Activated CD4-positive, alpha-beta T cell treated with anti-CD3 and anti-CD28 coated beads for 36 hours (primary cell): ENCODE measurements around the gene IGSF9. TPM values are rescaled to one million over a fixed set of nuclear protein-coding genes. Genes with fewer than 3 reads are reported as not detected.
"Not testable (repeated sequence)": the region's sequence is repeated elsewhere in the genome, so short reads cannot be mapped to it uniquely, and the experiment has no call there.

ENCODE experiments used
- ATAC-seq: fragments of 200-7000 bp; cut with Tn5 transposase; one replicate; pipeline ENCODE4 v1.10.0; 2021; ENCODE audit warnings: mild to moderate bottlenecking, moderate library complexity
- CTCF ChIA-PET: fragments of 350-600 bp; sonication (Branson Sonifier 250); formaldehyde crosslinking; loops from one replicate; lab custom pipeline; 2021; ENCODE audit warnings: antibody characterized with exemption; lab: Charles Lee
- POLR2A ChIA-PET: fragments of 350-600 bp; sonication (Branson Sonifier 250); formaldehyde crosslinking; loops from one replicate; lab custom pipeline; 2021; ENCODE audit warnings: antibody characterized with exemption, inconsistent platforms; lab: Charles Lee
- DNase-seq: peaks from one replicate; pipeline ENCODE4 v3.0.0-alpha.2; 2020
- H3K27ac Mint-ChIP-seq: one replicate; pipeline ENCODE4 v1.8.0; 2021; ENCODE audit warnings: mixed read lengths
- H3K27me3 Mint-ChIP-seq: one replicate; pipeline ENCODE4 v1.8.0; 2021; ENCODE audit warnings: mixed read lengths
- H3K36me3 Mint-ChIP-seq: one replicate; pipeline ENCODE4 v1.8.0; 2021; ENCODE audit warnings: low read depth, mixed read lengths
- H3K4me1 Mint-ChIP-seq: one replicate; pipeline ENCODE4 v1.8.0; 2021; ENCODE audit warnings: mixed read lengths
- H3K4me3 Mint-ChIP-seq: one replicate; pipeline ENCODE4 v1.8.0; 2021; ENCODE audit warnings: mild to moderate bottlenecking, moderate library complexity, mixed read lengths
- H3K9me3 Mint-ChIP-seq: one replicate; pipeline ENCODE4 v1.8.0; 2021; ENCODE audit warnings: low read depth, mixed read lengths
- intact Hi-C, 2 experiments: fragments of 100-400 bp; cut with DNase I in 1 of 2; cut with micrococcal nuclease in 1 of 2; formaldehyde crosslinking; loops; one replicate each; pipeline versions ENCODE4 v1.14.2 to v1.15.1; 2022 to 2024; cut with DNase I, micrococcal nuclease
- total RNA-seq, 2 experiments: library from RNA; stranded (reverse); gene quantifications; one replicate each; pipeline ENCODE4 v1.2.3, GENCODE V29; 2021

The IGSF9 gene
- total RNA-seq, 2 experiments from 2014 or later = 0.07 TPM; not detected in 1

DNA sequence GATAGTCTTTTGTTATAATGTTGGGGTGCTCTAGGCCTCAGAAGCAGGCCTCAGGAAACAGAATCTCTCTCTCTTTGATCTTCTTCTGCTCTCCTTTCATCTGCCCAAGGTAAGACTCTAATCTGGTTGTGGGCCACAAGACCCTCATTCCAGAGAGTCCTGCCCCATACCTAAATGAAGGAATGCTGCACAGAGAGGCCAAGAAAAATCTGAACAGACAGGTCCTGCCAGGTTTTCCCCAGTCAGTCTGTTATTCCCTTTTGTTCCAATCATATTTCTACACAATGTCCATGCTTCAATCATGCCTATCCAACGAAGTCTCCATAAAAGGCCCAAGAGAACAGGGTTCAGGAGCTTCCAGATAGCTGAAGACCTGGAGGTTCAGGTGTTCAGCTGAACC lies 38.5 kb downstream of the IGSF9 start:
- ATAC-seq = no peak
- intact Hi-C loops = no loop called here
- Mint-ChIP-seq H3K36me3 (peaks cover 1% of the 10 kb centered on the region), H3K27me3 (no peaks in the 10 kb centered on the region), H3K9me3 (no peaks in the 10 kb centered on the region), H3K27ac (no peak overlapping the region), H3K4me3 (no peak overlapping the region), H3K4me1 (peaks cover 26% of the 10 kb centered on the region)
- DNase-seq = no peak
- ChIA-PET POLR2A (no interaction called here), CTCF (interaction anchor here (1.3 to 1.9 kb wide), 2 partner anchors 13 to 14 kb away, joined by 3 to 7 read pairs; no protein-coding TSS in a partner anchor)

DNA sequence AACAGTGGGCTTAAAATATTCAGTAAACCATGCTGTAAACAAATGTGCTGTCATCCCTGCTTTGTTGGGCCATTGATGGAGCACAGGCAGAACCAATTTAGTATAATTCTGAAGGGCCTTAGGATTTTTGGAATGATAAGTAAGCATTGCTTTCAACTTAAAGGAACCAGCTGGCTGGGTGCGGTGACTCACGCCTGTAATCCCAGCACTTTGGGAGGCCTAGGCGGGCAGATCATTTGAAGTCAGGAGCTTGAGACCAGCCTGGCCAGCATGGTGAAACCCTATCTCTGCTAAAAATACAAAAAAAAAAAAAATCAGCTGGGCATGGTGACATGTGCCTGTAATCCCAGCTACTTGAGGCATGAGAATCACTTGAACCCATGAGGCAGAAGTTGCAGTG lies 41.4 kb downstream of the IGSF9 start:
- ATAC-seq, H3K36me3 Mint-ChIP-seq, H3K27ac Mint-ChIP-seq, POLR2A ChIA-PET, H3K4me3 Mint-ChIP-seq, H3K4me1 Mint-ChIP-seq, DNase-seq, H3K9me3 Mint-ChIP-seq, H3K27me3 Mint-ChIP-seq, intact Hi-C loops: not testable (repeated sequence)
- CTCF ChIA-PET = interaction anchor here (0.6 kb wide), 1 partner anchor 13 kb away, joined by 3 read pairs; no protein-coding TSS in a partner anchor

- ChIA-PET POLR2A (no interaction called here), CTCF (interaction anchor here (0.5 to 1.5 kb wide), 4 partner anchors 10 to 106 kb away, joined by 3 to 4 read pairs (median 4); no protein-coding TSS in a partner anchor)
- Mint-ChIP-seq H3K4me1 (peaks cover 2% of the 10 kb centered on the region), H3K9me3 (no peaks in the 10 kb centered on the region), H3K36me3 (peaks cover under 1% of the 10 kb centered on the region), H3K4me3 (no peak overlapping the region), H3K27ac (no peak overlapping the region), H3K27me3 (no peaks in the 10 kb centered on the region)
- ATAC-seq = no peak
- DNase-seq = no peak
- intact Hi-C loops = no loop called here
Measured at GRCh38 chr1:159902541-159902940, 42.9 kb downstream of the IGSF9 start.

DNA sequence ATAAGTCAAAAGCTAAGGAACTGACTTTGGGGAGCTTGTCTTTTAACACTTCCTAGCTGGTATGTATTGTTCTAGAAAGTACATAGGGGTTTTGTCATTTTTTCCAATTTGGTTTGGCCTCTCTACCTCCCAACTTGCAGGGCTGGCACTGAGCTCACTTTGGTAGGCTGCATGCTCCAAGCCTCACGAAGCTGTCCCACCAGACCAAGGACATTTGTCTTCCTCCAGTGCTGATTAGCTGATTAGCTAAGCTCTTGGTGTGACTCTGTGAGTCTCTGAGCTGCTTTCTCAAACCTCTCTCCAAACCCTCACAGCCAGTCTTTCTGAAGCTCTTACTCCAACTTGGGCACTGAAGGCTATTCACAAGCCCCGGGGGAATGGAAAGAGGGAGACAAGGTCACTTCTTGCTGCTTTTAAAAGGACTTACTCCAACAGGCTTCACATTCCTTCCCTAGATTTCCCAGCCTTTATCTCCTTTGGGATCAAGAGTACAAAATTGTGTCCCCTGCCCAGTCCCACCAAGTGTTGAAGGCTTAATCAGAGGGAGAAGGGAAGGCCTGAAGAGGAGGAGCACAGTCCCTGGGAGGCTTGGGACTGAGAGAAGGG lies 44.6 kb downstream of the IGSF9 start:
- no peak for ATAC-seq
- no peak overlapping the region for H3K27ac Mint-ChIP-seq

DNA sequence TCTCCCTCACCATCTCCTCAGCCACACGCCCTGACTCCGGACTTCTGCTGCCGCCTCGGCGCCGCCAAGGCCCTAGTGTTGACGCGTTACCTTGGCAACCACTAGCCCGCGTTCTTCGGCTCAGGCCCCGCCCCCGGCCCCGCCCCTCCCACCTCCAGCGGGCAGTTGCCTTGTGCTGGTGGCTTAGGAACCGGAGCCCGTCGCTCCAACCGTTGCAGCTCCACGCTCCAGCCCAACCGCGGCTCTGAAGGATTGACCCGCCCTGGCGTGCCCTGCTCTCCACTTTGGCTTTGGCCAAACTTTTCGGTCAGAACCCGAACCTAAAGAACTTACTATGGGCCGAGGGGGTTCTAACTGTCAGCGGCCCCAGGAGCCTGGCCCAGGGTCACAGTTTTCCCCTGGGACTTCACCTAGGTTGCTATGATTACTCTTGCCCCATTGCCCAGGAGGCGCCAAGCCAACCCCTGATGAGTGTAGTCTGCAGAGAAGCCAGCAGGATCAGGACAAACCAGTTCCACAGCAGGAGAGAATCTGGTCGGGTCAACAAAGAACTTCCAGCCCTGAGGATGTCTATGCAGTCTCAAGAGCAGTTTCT lies 45.2 kb downstream of the IGSF9 start, which contains the start of gene CFAP45:
CFAP45 (minus strand) TSS at position 80 of the 595 bp plus-strand sequence; CDS start at position 13, 67 bp downstream.
- CTCF ChIA-PET = interaction anchor here (1.0 to 1.6 kb wide), 4 partner anchors 8 to 108 kb away, joined by 3 to 9 read pairs (median 5); no protein-coding TSS in a partner anchor
- Mint-ChIP-seq H3K27ac (no peak within 1 kb of the TSS), H3K4me3 (no peak within 1 kb of the TSS), H3K36me3 (no peaks in the 10 kb centered on the region), H3K27me3 (no peaks in the 10 kb centered on the region), H3K4me1 (no peaks in the 10 kb centered on the region), H3K9me3 (no peaks in the 10 kb centered on the region)
- ATAC-seq (peak; percentile 49), DNase-seq (peak; percentile 55)
- intact Hi-C loops = no loop called here
- POLR2A ChIA-PET = no interaction called here

More for the DNA sequence above, 44.6 kb downstream of the IGSF9 start:
- Mint-ChIP-seq H3K36me3 (no peaks in the 10 kb centered on the region), H3K4me3 (no peak overlapping the region), H3K27me3 (no peaks in the 10 kb centered on the region), H3K4me1 (no peaks in the 10 kb centered on the region), H3K9me3 (no peaks in the 10 kb centered on the region)
- CTCF ChIA-PET = interaction anchor here (1.0 to 1.6 kb wide), 4 partner anchors 9 to 107 kb away, joined by 3 to 9 read pairs (median 5); no protein-coding TSS in a partner anchor
- intact Hi-C loops = no loop called here
- POLR2A ChIA-PET = no interaction called here
- DNase-seq = no peak

- CTCF ChIA-PET, H3K4me3 Mint-ChIP-seq, ATAC-seq, DNase-seq, H3K36me3 Mint-ChIP-seq, H3K27me3 Mint-ChIP-seq, H3K9me3 Mint-ChIP-seq, POLR2A ChIA-PET, H3K4me1 Mint-ChIP-seq, H3K27ac Mint-ChIP-seq, intact Hi-C loops: not testable (repeated sequence)
Measured at GRCh38 chr1:159899634-159900033, 45.8 kb downstream of the IGSF9 start.

GRCh38 chr1:159898527-159898926 lies 46.9 kb downstream of the IGSF9 start:
- H3K27me3 Mint-ChIP-seq = no peaks in the 10 kb centered on the region
- DNase-seq (no peak), ATAC-seq (no peak)
- ChIA-PET POLR2A (no interaction called here), CTCF (no interaction called here)
- H3K4me3 Mint-ChIP-seq = no peak overlapping the region
- no peaks in the 10 kb centered on the region for H3K36me3 Mint-ChIP-seq
- no peaks in the 10 kb centered on the region for H3K4me1 Mint-ChIP-seq
- no peaks in the 10 kb centered on the region for H3K9me3 Mint-ChIP-seq
- intact Hi-C loops = no loop called here
- H3K27ac Mint-ChIP-seq = no peak overlapping the region

DNA sequence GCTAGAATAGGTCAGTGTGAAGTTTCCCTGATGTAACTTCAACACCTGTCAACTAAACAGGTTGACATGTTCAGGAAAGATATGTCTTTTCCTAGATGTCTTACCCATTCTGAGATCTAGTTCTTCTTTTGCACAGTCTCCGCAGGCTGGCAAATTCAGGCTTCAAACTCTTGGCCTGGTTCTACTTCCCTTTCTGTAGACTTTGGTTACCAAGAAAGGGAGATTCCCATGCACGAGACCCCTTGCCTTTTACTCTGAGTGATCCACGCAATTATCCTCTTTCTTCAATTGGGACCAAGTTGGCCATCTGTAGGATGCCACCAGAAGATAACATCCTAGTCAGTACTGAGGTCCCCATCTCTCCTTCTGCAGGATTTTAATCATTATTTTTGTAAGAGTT lies 47.5 kb downstream of the IGSF9 start:
- intact Hi-C loops = no loop called here
- CTCF ChIA-PET = interaction anchor here (0.7 kb wide), 1 partner anchor 189 kb away, joined by 3 read pairs; no protein-coding TSS in a partner anchor
- H3K36me3 Mint-ChIP-seq = no peaks in the 10 kb centered on the region
- H3K9me3 Mint-ChIP-seq = no peaks in the 10 kb centered on the region
- ATAC-seq = no peak
- H3K4me1 Mint-ChIP-seq = no peaks in the 10 kb centered on the region
- no peak overlapping the region for H3K4me3 Mint-ChIP-seq
- no peak overlapping the region for H3K27ac Mint-ChIP-seq
- POLR2A ChIA-PET = no interaction called here
- DNase-seq = no peak
- no peaks in the 10 kb centered on the region for H3K27me3 Mint-ChIP-seq

DNA sequence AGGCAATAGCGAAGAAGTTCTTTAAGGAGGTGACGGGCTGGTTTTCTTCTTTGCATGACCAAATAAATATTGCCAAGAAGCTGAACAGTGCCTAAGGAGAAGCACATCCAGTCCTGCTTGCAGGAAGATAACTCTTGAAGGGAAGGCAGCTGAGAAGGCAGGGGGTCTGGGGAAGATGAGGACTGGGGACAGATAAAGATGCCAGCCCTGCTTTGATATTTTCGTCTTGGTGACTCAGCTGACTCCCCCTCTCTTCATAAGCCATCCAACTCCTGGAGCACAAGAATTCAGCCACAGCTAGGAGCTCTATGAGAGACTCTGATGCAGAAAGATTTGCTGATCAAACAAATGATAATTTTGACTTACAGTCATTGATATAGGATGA lies 48.9 kb downstream of the IGSF9 start:
- H3K36me3 Mint-ChIP-seq = no peaks in the 10 kb centered on the region
- no peaks in the 10 kb centered on the region for H3K27me3 Mint-ChIP-seq
- no peaks in the 10 kb centered on the region for H3K4me1 Mint-ChIP-seq
- no peak overlapping the region for H3K4me3 Mint-ChIP-seq
- no peaks in the 10 kb centered on the region for H3K9me3 Mint-ChIP-seq
- no peak overlapping the region for H3K27ac Mint-ChIP-seq
- ChIA-PET POLR2A (no interaction called here), CTCF (interaction anchor here (0.7 to 9.0 kb wide), 3 partner anchors 66 to 111 kb away, joined by 3 to 150 read pairs (median 3); no protein-coding TSS in a partner anchor)
- DNase-seq (no peak), ATAC-seq (no peak)
- intact Hi-C loops = no loop called here

DNA sequence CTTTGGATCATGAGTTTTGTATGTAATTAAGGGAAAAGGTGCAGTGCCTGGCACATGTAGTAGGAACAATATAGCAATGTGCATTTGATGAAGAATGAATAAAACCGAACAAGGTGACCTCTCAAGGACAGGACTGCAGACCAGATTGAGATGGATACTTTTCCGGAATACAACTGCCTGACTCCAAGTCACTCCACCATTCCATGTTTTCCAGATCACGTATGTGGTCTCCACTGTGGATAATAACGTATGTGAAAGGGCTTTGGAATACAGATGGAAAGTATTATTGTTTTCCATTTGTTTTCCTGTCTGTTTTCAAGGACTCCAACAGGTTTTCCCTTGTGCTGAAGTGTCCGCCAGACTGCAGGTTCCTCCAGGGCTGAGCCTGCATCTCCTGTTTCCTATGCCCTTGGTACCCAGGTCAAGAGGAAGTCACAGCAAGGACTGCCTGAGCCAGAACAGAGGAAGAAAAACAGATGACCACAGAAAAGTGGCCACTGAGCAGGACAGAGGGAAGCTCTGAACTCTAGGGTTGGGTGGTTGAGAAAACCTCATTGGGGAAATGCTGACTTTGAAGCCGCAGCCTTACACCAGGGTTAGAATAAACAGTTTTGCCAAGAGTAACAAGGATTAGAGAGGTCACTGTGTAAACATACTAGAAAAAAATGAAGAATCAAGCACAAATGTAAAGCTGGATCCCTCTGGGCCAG lies 49.4 kb downstream of the IGSF9 start:
- ChIA-PET POLR2A (no interaction called here), CTCF (interaction anchor here (0.7 to 9.0 kb wide), 4 partner anchors 65 to 127 kb away, joined by 3 to 150 read pairs (median 3); no protein-coding TSS in a partner anchor)
- no peaks in the 10 kb centered on the region for H3K27me3 Mint-ChIP-seq
- H3K27ac Mint-ChIP-seq = no peak overlapping the region
- no peaks in the 10 kb centered on the region for H3K9me3 Mint-ChIP-seq
- no peak for ATAC-seq
- no peaks in the 10 kb centered on the region for H3K36me3 Mint-ChIP-seq
- DNase-seq = no peak
- peaks cover 2% of the 10 kb centered on the region for H3K4me1 Mint-ChIP-seq
- H3K4me3 Mint-ChIP-seq = no peak overlapping the region
- intact Hi-C loops = no loop called here

DNA sequence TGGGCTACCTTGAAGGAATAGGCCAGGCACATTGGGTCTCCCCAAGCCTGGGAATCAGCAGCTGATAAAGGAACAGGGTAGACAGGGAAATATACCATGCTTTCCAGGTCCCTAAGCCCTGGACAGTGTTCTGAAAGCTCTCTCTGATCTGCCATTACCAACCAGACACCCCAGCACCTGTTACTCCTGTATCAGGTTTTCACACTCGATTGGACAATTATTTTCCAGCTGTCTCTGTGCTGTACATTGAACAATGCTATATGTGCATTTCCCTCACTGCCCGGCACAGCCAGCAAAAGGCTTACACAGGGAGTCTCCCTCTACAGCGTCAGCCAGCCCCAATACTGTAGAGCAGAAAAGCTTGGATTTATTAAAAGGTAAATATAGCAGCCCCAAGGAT lies 50.1 kb downstream of the IGSF9 start:
- POLR2A ChIA-PET = no interaction called here
- intact Hi-C loops = no loop called here
- Mint-ChIP-seq H3K27me3 (no peaks in the 10 kb centered on the region), H3K36me3 (no peaks in the 10 kb centered on the region), H3K27ac (no peak overlapping the region), H3K4me3 (no peak overlapping the region), H3K4me1 (peaks cover 2% of the 10 kb centered on the region), H3K9me3 (no peaks in the 10 kb centered on the region)
- ATAC-seq (no peak), DNase-seq (no peak)
- CTCF ChIA-PET = interaction anchor here (0.6 to 9.0 kb wide), 6 partner anchors 11 to 183 kb away, joined by 3 to 150 read pairs (median 3); no protein-coding TSS in a partner anchor
